Dedifferentiated amniotic fluid mesenchymal stem cell (primary cell): Measurements from ENCODE around the gene ZNF469.
A peak's percentile ranks its signal among the peaks of the same experiment; 100 is the strongest.

Source experiments
- DNase-seq: peaks from one replicate; pipeline ENCODE4 v3.0.0-alpha.2; 2016; ENCODE audit errors: extremely low spot score

The ZNF469 gene

GRCh38 chr16:88382491-88383400 is at the start of gene ZNF469:
Gene ZNF469, plus strand, starts transcription at chr16:88382959. Its CDS starts 44,512 bp downstream, at chr16:88427471.
- DNase-seq: peak; percentile 22

GRCh38 chr16:88333848-88334777 is 48.6 kb upstream of the ZNF469 start:
- DNase-seq: no peak

- DNase-seq: no peak
These were observed 47.7 kb upstream of the ZNF469 start for GRCh38 chr16:88334778-88335720.

- DNase-seq: no peak
These were observed 45.7 kb upstream of the ZNF469 start for GRCh38 chr16:88337021-88337420.

GRCh38 chr16:88337538-88337937 is 45.2 kb upstream of the ZNF469 start:
- DNase-seq: no peak

GRCh38 chr16:88338111-88338510 is 44.6 kb upstream of the ZNF469 start:
- no peak for DNase-seq

- no peak for DNase-seq
These were observed 43.9 kb upstream of the ZNF469 start for GRCh38 chr16:88338896-88339295.

- no peak for DNase-seq
These were observed 42.6 kb upstream of the ZNF469 start for GRCh38 chr16:88339930-88340754.

GRCh38 chr16:88340755-88341150 is 42.0 kb upstream of the ZNF469 start:
- DNase-seq: no peak

GRCh38 chr16:88341551-88342290 is 41.0 kb upstream of the ZNF469 start:
- DNase-seq: no peak

GRCh38 chr16:88342491-88342890 is 40.3 kb upstream of the ZNF469 start:
- no peak for DNase-seq

- no peak for DNase-seq
These were observed 39.4 kb upstream of the ZNF469 start for GRCh38 chr16:88343271-88343791.

- DNase-seq: no peak
These were observed 38.2 kb upstream of the ZNF469 start for GRCh38 chr16:88344411-88345030.

GRCh38 chr16:88345031-88345720 is 37.6 kb upstream of the ZNF469 start:
- no peak for DNase-seq

GRCh38 chr16:88345721-88346560 is 36.8 kb upstream of the ZNF469 start:
- DNase-seq: no peak

GRCh38 chr16:88346680-88347505 is 35.9 kb upstream of the ZNF469 start:
- DNase-seq: no peak
